DOHH2 (cell line): Measurements from ENCODE around the gene ZBTB47.

Experiments used
- H3F3A ChIP-seq: fragments of 200-600 bp; sonication (generic), shearing (Covaris generic); 2 replicates; pipeline ENCODE4 v1.6.0; 2016; ENCODE audit warnings: antibody characterized with exemption, mild to moderate bottlenecking; ENCODE audit not compliant: control insufficient read depth, insufficient read depth
- H3K27ac ChIP-seq: fragments of 200-600 bp; sonication (generic); 2 replicates; pipeline ENCODE4 v1.5.1; 2014; ENCODE audit warnings: low read depth, mild to moderate bottlenecking, low read length, moderate library complexity
- H3K27me3 ChIP-seq: fragments of 200-600 bp; sonication (generic); 2 replicates; pipeline ENCODE4 v1.6.1; 2014; ENCODE audit warnings: mild to moderate bottlenecking, low read length, mixed read lengths; ENCODE audit not compliant: control insufficient read depth
- H3K36me3 ChIP-seq: fragments of 200-600 bp; sonication (generic); 2 replicates; pipeline ENCODE4 v1.6.1; 2014; ENCODE audit warnings: mild to moderate bottlenecking, low read length, moderate library complexity, mixed read lengths; ENCODE audit not compliant: control insufficient read depth
- H3K4me1 ChIP-seq: fragments of 200-600 bp; sonication (generic); 2 replicates; pipeline ENCODE4 v1.6.1; 2014; ENCODE audit warnings: mild to moderate bottlenecking, low read length, mixed read lengths; ENCODE audit not compliant: control insufficient read depth
- H3K4me2 ChIP-seq: fragments of 200-600 bp; sonication (generic); 2 replicates; pipeline ENCODE4 v1.6.0; 2014; ENCODE audit warnings: mild to moderate bottlenecking, low read length, moderate library complexity
- H3K4me3 ChIP-seq: fragments of 200-600 bp; sonication (generic); 2 replicates; pipeline ENCODE4 v1.5.1; 2014; ENCODE audit warnings: mild to moderate bottlenecking, low read length, mixed read lengths
- H3K79me2 ChIP-seq: fragments of 200-600 bp; sonication (generic); 2 replicates; pipeline ENCODE4 v1.6.1; 2014; ENCODE audit warnings: mild to moderate bottlenecking, low read length, mixed read lengths; ENCODE audit not compliant: control insufficient read depth
- H3K9me2 ChIP-seq: fragments of 200-600 bp; sonication (generic); replicated peaks from 2 replicates; pipeline ENCODE4 v1.6.1; 2014; ENCODE audit warnings: mild to moderate bottlenecking, low read length, mixed read lengths; ENCODE audit not compliant: control insufficient read depth
- H3K9me3 ChIP-seq: fragments of 200-600 bp; sonication (generic); 2 replicates; pipeline ENCODE4 v1.6.1; 2014; ENCODE audit warnings: antibody characterized with exemption, low read length, mixed read lengths; ENCODE audit not compliant: control insufficient read depth, insufficient read depth
- H4K20me1 ChIP-seq: fragments of 200-600 bp; sonication (generic); 2 replicates; pipeline ENCODE4 v1.6.0; 2014; ENCODE audit warnings: low read depth, mild to moderate bottlenecking, antibody characterized with exemption, low read length, moderate library complexity; ENCODE audit not compliant: control insufficient read depth, insufficient read depth
- EZH2phosphoT487 ChIP-seq: fragments of 200-600 bp; sonication (generic); IDR thresholded peaks from 2 replicates; pipeline ENCODE4 v1.6.1; 2017; ENCODE audit warnings: borderline replicate concordance, mild to moderate bottlenecking, antibody characterized with exemption, low read length, moderate library complexity, mixed read lengths
- TF ChIP-seq, protein P1 (sequence below): fragments of 200-600 bp; sonication (generic); IDR thresholded peaks from one replicate; pipeline ENCODE4 v1.5.1; 2014; ENCODE audit warnings: antibody characterized with exemption, mild to moderate bottlenecking, low read depth, low read length; ENCODE audit not compliant: poor library complexity, severe bottlenecking

The ZBTB47 gene

DNA sequence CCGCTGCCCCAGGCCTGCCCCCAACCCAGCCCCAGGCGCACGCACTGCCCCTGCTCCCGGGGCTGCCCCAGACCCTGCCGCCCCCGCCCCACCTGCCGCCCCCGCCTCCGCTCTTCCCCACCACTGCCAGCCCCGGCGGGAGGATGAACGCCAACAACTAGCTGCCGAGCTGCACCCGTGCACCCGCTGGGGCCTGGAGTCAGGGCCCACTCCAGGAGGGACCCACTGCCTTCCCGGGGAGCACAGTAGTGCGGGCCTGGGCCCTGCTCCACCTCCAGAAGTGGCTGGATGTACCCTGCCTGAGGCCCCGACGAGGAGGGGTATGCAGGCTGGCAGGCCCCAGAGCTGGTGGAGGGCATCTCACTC is 10.9 kb downstream of the ZBTB47 start:
- H3K27ac ChIP-seq, result no peak overlapping the region
- no peaks in the 10 kb centered on the region for H4K20me1 ChIP-seq
- no peaks in the 10 kb centered on the region for H3K9me3 ChIP-seq
- H3K9me2 ChIP-seq, result no peaks in the 10 kb centered on the region
- no peaks in the 10 kb centered on the region for H3K36me3 ChIP-seq
- no peak for TF ChIP-seq EZH2phosphoT487
- TF ChIP-seq, protein P1, sequence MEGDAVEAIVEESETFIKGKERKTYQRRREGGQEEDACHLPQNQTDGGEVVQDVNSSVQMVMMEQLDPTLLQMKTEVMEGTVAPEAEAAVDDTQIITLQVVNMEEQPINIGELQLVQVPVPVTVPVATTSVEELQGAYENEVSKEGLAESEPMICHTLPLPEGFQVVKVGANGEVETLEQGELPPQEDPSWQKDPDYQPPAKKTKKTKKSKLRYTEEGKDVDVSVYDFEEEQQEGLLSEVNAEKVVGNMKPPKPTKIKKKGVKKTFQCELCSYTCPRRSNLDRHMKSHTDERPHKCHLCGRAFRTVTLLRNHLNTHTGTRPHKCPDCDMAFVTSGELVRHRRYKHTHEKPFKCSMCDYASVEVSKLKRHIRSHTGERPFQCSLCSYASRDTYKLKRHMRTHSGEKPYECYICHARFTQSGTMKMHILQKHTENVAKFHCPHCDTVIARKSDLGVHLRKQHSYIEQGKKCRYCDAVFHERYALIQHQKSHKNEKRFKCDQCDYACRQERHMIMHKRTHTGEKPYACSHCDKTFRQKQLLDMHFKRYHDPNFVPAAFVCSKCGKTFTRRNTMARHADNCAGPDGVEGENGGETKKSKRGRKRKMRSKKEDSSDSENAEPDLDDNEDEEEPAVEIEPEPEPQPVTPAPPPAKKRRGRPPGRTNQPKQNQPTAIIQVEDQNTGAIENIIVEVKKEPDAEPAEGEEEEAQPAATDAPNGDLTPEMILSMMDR, result no peak
- no peaks in the 10 kb centered on the region for H3K27me3 ChIP-seq
- H3K4me3 ChIP-seq, result no peak overlapping the region
- H3K4me2 ChIP-seq, result no peak overlapping the region
- H3K79me2 ChIP-seq, result no peaks in the 10 kb centered on the region
- H3F3A ChIP-seq, result no peaks in the 10 kb centered on the region
- peaks cover 8% of the 10 kb centered on the region for H3K4me1 ChIP-seq

DNA sequence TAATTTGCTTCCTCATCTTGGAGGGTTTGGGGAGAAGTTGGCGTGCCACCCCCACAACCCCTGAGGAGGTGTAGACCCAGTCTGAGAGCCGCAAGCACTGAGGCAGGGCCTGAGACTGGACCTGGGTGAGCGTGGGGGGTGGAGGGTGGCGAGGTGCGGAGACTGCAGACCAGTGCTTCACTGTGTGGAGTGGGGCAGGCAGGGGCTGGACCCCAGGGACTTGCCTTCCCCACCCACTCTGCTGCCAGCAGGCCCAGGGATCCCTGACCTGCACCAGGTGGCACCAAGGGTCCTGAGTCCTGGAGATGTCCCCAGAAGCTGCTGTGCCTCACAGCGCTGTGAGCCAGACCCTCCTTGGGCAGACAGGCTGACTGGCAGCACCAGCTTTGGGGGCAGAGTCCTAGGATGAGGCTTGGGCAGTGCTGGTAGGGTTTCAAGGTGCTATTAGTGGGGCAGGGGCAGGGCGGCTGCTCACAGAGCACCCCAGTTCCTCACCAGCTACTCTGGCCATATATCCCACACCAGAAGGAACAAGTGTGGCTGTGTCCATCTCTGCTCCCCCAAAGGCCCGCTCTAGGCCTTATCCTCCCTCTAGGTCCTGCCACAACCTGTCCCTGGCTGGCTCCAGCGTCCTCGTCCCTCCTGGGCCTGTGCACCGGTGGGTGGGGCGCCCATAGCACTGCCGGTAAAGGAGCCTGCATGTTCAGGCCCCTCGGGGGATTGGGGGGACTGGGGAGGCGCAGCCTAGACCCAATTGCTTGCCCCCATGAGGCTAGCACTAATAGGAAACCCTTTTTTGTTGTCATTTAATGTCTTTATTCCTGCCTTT is 11.8 kb downstream of the ZBTB47 start:
- no peak overlapping the region for H3K4me3 ChIP-seq
- no peaks in the 10 kb centered on the region for H3K36me3 ChIP-seq
- H3K27ac ChIP-seq, result no peak overlapping the region
- H3K4me2 ChIP-seq, result no peak overlapping the region
- no peaks in the 10 kb centered on the region for H3K9me3 ChIP-seq
- H3F3A ChIP-seq, result no peaks in the 10 kb centered on the region
- no peaks in the 10 kb centered on the region for H4K20me1 ChIP-seq
- H3K27me3 ChIP-seq, result no peaks in the 10 kb centered on the region
- no peaks in the 10 kb centered on the region for H3K79me2 ChIP-seq
- TF ChIP-seq, protein P1, result no peak
- TF ChIP-seq EZH2phosphoT487, result no peak
- peaks cover 8% of the 10 kb centered on the region for H3K4me1 ChIP-seq
- H3K9me2 ChIP-seq, result no peaks in the 10 kb centered on the region

DNA sequence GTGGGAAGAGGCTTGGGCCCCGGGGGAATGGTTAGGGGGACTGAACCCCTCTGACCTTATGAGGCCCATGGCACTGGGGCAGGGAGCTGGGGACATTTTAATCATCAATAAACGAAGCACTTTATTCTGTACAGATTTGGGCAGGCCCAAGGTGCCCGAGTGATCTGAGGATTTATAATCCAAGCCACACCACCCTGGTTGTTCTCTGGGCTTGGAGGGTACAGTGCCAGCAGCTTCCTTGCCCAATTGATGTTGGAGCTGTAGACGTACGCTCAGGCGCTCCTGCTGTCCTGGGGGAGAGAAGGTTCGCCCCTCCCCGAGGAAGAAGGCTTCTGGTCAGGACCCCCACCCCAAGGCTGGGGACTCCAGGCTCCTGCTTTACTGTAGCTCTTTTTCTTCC is 12.5 kb downstream of the ZBTB47 start:
- Histone ChIP-seq H3K9me3 (no peaks in the 10 kb centered on the region), H3K4me1 (peaks cover 8% of the 10 kb centered on the region), H3K79me2 (no peaks in the 10 kb centered on the region), H4K20me1 (no peaks in the 10 kb centered on the region), H3K27me3 (no peaks in the 10 kb centered on the region), H3K27ac (no peak overlapping the region), H3K4me2 (no peak overlapping the region), H3K4me3 (no peak overlapping the region), H3K9me2 (no peaks in the 10 kb centered on the region), H3K36me3 (no peaks in the 10 kb centered on the region), H3F3A (no peaks in the 10 kb centered on the region)
- TF ChIP-seq, protein P1, result no peak
- TF ChIP-seq EZH2phosphoT487, result no peak
